H1 (cell line): ENCODE measurements around the gene CDYL. TPM values are rescaled to one million over a fixed set of nuclear protein-coding genes. Genes with fewer than 3 reads are reported as not detected.

Experiments used
- CTCF ChIA-PET: fragments of 300-600 bp; sonication (Branson Sonifier 250); formaldehyde crosslinking; loops from one replicate; lab custom pipeline; 2021; ENCODE audit not compliant: partially characterized antibody; lab: Charles Lee
- POLR2A ChIA-PET: fragments of 300-600 bp; sonication (Branson Sonifier 250); formaldehyde crosslinking; loops from one replicate; lab custom pipeline; 2021; ENCODE audit warnings: inconsistent platforms; ENCODE audit not compliant: partially characterized antibody; lab: Charles Lee
- DNase-seq, 2 experiments: peaks; one replicate each; pipeline versions ENCODE4 v3.0.0 to v3.0.0-alpha.2; 2010 to 2022; ENCODE audit warnings: low spot score in 2 of 2, low read depth in 1 of 2, mixed read lengths in 1 of 2
- FAIRE-seq: peaks from 2 replicates; lab custom pipeline; 2011; peaks lifted over from hg19 to GRCh38; lab: Jason Lieb, UNC
- H2AFZ ChIP-seq: 2 replicates; pipeline ENCODE4 v1.8.1; 2012; ENCODE audit warnings: low read length, inconsistent platforms
- H2AK5ac ChIP-seq: 2 replicates; pipeline ENCODE4 v1.6.1; 2013; ENCODE audit warnings: low read depth, low read length
- H2BK120ac ChIP-seq: replicated peaks from 2 replicates; pipeline ENCODE3; 2013; ENCODE audit warnings: low read depth, low read length, inconsistent platforms
- H2BK12ac ChIP-seq: 2 replicates; pipeline ENCODE4 v1.6.1; 2013; ENCODE audit warnings: low read depth, low read length
- H2BK15ac ChIP-seq: 2 replicates; pipeline ENCODE4 v1.6.1; 2013; ENCODE audit warnings: low read length
- H2BK20ac ChIP-seq: 2 replicates; pipeline ENCODE4 v1.6.1; 2013; ENCODE audit warnings: low read length
- H2BK5ac ChIP-seq: 2 replicates; pipeline ENCODE4 v1.6.1; 2013; ENCODE audit warnings: low read depth, low read length
- H3K14ac ChIP-seq: 2 replicates; pipeline ENCODE4 v1.6.1; 2013; ENCODE audit warnings: inconsistent platforms; ENCODE audit not compliant: insufficient read length
- H3K18ac ChIP-seq: 2 replicates; pipeline ENCODE4 v1.6.1; 2013; ENCODE audit warnings: low read length; ENCODE audit errors: extremely low read depth
- H3K23ac ChIP-seq: 2 replicates; pipeline ENCODE4 v1.6.1; 2013; ENCODE audit warnings: inconsistent platforms; ENCODE audit not compliant: insufficient read length
- H3K23me2 ChIP-seq: 2 replicates; pipeline ENCODE4 v1.6.1; 2013; ENCODE audit warnings: low read depth, low read length
- H3K27ac ChIP-seq: 2 replicates; pipeline ENCODE4 v1.6.1; 2011; ENCODE audit warnings: low read depth, low read length, inconsistent platforms
- H3K27me3 ChIP-seq, 4 experiments: replicated peaks in 1 of 4; 1 replicate in 1 of 4; 2 replicates in 3 of 4; pipeline versions ENCODE4 v1.6.1 to v1.8.1; 2011 to 2013; ENCODE audit warnings: low read length in 3 of 4, mild to moderate bottlenecking in 3 of 4, inconsistent platforms in 2 of 4, mixed read lengths in 2 of 4, moderate library complexity in 1 of 4; ENCODE audit not compliant: control insufficient read depth in 3 of 4, insufficient read depth in 3 of 4; ENCODE audit errors: extremely low read depth in 1 of 4
- H3K36me3 ChIP-seq, 4 experiments: 2 replicates each; pipeline versions ENCODE4 v1.6.1 to v1.8.1; 2011 to 2013; ENCODE audit warnings: mild to moderate bottlenecking in 4 of 4, low read length in 3 of 4, moderate library complexity in 2 of 4, control low read depth in 1 of 4, inconsistent platforms in 1 of 4; ENCODE audit not compliant: insufficient read depth in 4 of 4, control insufficient read depth in 2 of 4
- H3K4ac ChIP-seq: replicated peaks from 2 replicates; pipeline ENCODE3; 2013; ENCODE audit warnings: low read length, low read depth, mixed read lengths, inconsistent platforms; ENCODE audit not compliant: insufficient read length
- H3K4me1 ChIP-seq, 4 experiments: replicated peaks in 1 of 4; 1 replicate in 1 of 4; 2 replicates in 3 of 4; pipeline versions ENCODE4 v1.6.1 to v1.8.1; 2011 to 2013; ENCODE audit warnings: low read length in 3 of 4, inconsistent platforms in 2 of 4, mixed read lengths in 1 of 4; ENCODE audit not compliant: insufficient read depth in 4 of 4, control insufficient read depth in 3 of 4
- H3K4me2 ChIP-seq, 2 experiments: 2 replicates each; pipeline versions ENCODE4 v1.6.1 to v1.8.1; 2011 to 2013; ENCODE audit warnings: low read depth in 2 of 2, low read length in 2 of 2, control low read depth in 1 of 2, inconsistent platforms in 1 of 2, mild to moderate bottlenecking in 1 of 2; ENCODE audit not compliant: insufficient read depth in 1 of 2
- H3K4me3 ChIP-seq, 4 experiments: fragments of 200-600, 300-600 bp in 1 of 4; sonication (generic), shearing (Covaris generic), sonication (Bioruptor Twin) in 1 of 4; 2 replicates each; pipeline versions ENCODE4 v1.5.1 to v1.8.1; 2011 to 2016; ENCODE audit warnings: low read length in 4 of 4, low read depth in 3 of 4, control low read depth in 2 of 4, inconsistent platforms in 2 of 4, mild to moderate bottlenecking in 2 of 4, mixed read lengths in 1 of 4, moderate library complexity in 1 of 4; ENCODE audit not compliant: insufficient read depth in 2 of 4; ENCODE audit errors: extremely low read depth in 1 of 4
- H3K56ac ChIP-seq: replicated peaks from 2 replicates; pipeline ENCODE3; 2013; ENCODE audit warnings: low read depth, mild to moderate bottlenecking, mixed read lengths, low read length, inconsistent platforms; ENCODE audit not compliant: insufficient read length
- H3K79me1 ChIP-seq: 2 replicates; pipeline ENCODE4 v1.6.1; 2013; ENCODE audit warnings: low read depth, low read length, control low read depth
- H3K79me2 ChIP-seq, 2 experiments: 2 replicates each; pipeline versions ENCODE4 v1.6.1 to v1.8.1; 2012 to 2013; ENCODE audit warnings: low read length in 2 of 2, mild to moderate bottlenecking in 2 of 2, inconsistent platforms in 1 of 2; ENCODE audit not compliant: insufficient read depth in 2 of 2, control insufficient read depth in 1 of 2
- H3K9ac ChIP-seq, 4 experiments: replicated peaks in 1 of 4; 1 replicate in 1 of 4; 2 replicates in 3 of 4; pipeline versions ENCODE4 v1.6.1 to v1.8.1; 2011 to 2013; ENCODE audit warnings: low read depth in 3 of 4, low read length in 3 of 4, control low read depth in 2 of 4, mild to moderate bottlenecking in 2 of 4, moderate library complexity in 2 of 4, inconsistent platforms in 1 of 4; ENCODE audit errors: extremely low read depth in 1 of 4
- H3K9me3 ChIP-seq, 2 experiments: 2 replicates each; pipeline versions ENCODE4 v1.6.1 to v1.8.1; 2012 to 2013; ENCODE audit warnings: mild to moderate bottlenecking in 2 of 2, moderate library complexity in 2 of 2, control low read depth in 1 of 2, inconsistent platforms in 1 of 2, low read depth in 1 of 2, low read length in 1 of 2, mixed read lengths in 1 of 2; ENCODE audit not compliant: insufficient read depth in 2 of 2
- H4K20me1 ChIP-seq, 2 experiments: replicated peaks in 1 of 2; 2 replicates each; pipeline versions ENCODE3 to v1.8.1; 2011 to 2013; ENCODE audit warnings: inconsistent platforms in 2 of 2, low read length in 2 of 2, mild to moderate bottlenecking in 1 of 2; ENCODE audit not compliant: insufficient read depth in 2 of 2, control insufficient read depth in 1 of 2
- H4K5ac ChIP-seq: 2 replicates; pipeline ENCODE4 v1.6.1; 2013; ENCODE audit warnings: low read length, low read depth, mixed read lengths, inconsistent platforms; ENCODE audit not compliant: insufficient read length
- H4K8ac ChIP-seq: 2 replicates; pipeline ENCODE4 v1.8.0; 2013; ENCODE audit warnings: mild to moderate bottlenecking, moderate library complexity, low read length, inconsistent platforms; ENCODE audit not compliant: insufficient read depth; ENCODE audit errors: extremely low read depth
- H4K91ac ChIP-seq: replicated peaks from 2 replicates; pipeline ENCODE3; 2013; ENCODE audit warnings: low read length, mixed read lengths, inconsistent platforms; ENCODE audit not compliant: insufficient read length
- KDM1A ChIP-seq: fragments of 200-600, 300-600 bp; sonication (generic); IDR thresholded peaks from 2 replicates; pipeline ENCODE4 v1.7.1; 2016; ENCODE audit warnings: mild to moderate bottlenecking, low read length, borderline replicate concordance
- TAF1 ChIP-seq: IDR thresholded peaks from 2 replicates; pipeline ENCODE4 v1.6.1; 2011; ENCODE audit warnings: mild to moderate bottlenecking, low read depth, low read length
- WGBS, 2 experiments: shearing (Covaris generic) in 1 of 2; methylation state at CpG; one replicate each; pipeline versions ENCODE4 v1.1.6 to v1.1.7; 2013 to 2015; ENCODE audit warnings: low lambda C conversion rate in 2 of 2, mixed read lengths in 2 of 2, inconsistent platforms in 1 of 2, low coverage in 1 of 2, missing lambda C conversion rate in 1 of 2; ENCODE audit not compliant: insufficient replicate concordance in 2 of 2, insufficient coverage in 1 of 2, insufficient read length in 1 of 2; ENCODE audit errors: extremely low coverage in 1 of 2, missing lambda C conversion rate in 1 of 2; 5-methylcytosine and 5-hydroxymethylcytosine counted together
- polyA plus RNA-seq, 7 experiments: library from polyadenylated mRNA; depleted of rRNA in 3 of 7; stranded (reverse) in 5 of 7; unstranded in 2 of 7; fragments of >200 nt in 5 of 7; fragments of 200-250 nt in 2 of 7; gene quantifications; 1 replicate in 5 of 7; 2 replicates in 1 of 7; 4 replicates in 1 of 7; pipeline versions ENCODE4 v1.2.1 to v1.2.3, GENCODE V29; 2011 to 2013; ENCODE audit warnings: missing spikeins in 2 of 7, mixed read lengths in 2 of 7
- total RNA-seq: library from RNA; stranded (reverse); fragmentation: NEBNext Ultra II Directional; extraction: Animal tissue kit (Norgen Biotek cat#: 25700); gene quantifications from 2 replicates; pipeline ENCODE4 v1.2.1, GENCODE V29; 2021

CDYL gene
- total and polyA plus RNA-seq, 2 of the 8 experiments (the other 6 are each of a cell fraction or from before 2014, with no cell fraction given), result 56.4 to 119 TPM

DNA sequence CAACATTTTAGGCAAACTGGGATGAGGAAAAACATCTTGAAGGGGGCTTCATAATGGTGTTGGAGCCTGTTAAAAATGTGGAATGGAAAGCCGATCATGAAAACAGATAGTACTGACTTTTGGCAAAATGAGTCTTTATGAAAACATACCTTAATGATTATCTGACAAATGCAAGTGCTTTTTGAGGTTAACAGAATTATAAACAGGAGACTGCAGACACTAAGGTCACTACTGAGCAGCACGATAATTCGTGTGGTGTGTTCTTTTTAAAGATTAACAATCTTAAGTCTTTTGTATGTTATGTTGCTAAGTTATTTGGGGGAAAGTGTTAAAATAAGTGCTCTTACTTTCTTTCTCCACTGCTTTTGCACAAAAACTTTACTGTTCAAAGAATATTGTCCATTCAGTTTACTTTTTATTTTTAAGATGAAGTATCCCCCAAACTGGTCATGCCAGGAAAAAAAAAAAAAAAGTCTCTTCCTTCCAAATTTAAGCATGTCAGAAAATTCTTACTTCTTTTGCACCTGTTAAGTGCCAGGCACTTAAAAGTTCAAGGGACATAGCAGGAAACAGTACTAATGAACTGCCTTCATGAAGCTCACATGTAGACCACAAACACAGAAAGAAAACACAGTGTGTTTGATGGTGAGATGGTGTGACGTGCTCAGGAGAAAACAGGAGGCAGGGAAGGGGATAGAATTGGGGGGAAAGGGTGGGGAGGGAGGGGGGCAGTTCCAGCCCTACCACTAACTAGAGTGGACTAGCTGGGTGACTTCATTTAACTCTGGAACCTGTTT lies 73.2 kb downstream of the CDYL start:
- Histone ChIP-seq H3K4me2 (no peak overlapping the region), H3K9me3 (no peaks in the 10 kb centered on the region), H3K56ac (no peak overlapping the region), H3K4me1 (peaks cover 0 to 7% (median under 1%) of the 10 kb centered on the region in 4 experiments; a peak in 2 of 7 replicates), H2BK15ac (no peak overlapping the region), H2BK12ac (no peak overlapping the region), H4K20me1 (peaks cover 50 to 64% of the 10 kb centered on the region in 2 experiments), H3K27me3 (no peaks in the 10 kb centered on the region), H3K79me1 (peaks cover 22% of the 10 kb centered on the region), H2BK20ac (no peak overlapping the region), H4K5ac (no peak overlapping the region), H2BK5ac (no peak overlapping the region), H3K4ac (no peak overlapping the region), H3K27ac (no peak overlapping the region), H2AFZ (no peak overlapping the region), H4K91ac (no peak overlapping the region), H2BK120ac (no peak overlapping the region), H4K8ac (no peak overlapping the region), H2AK5ac (no peak overlapping the region), H3K23ac (no peak overlapping the region), H3K14ac (no peak overlapping the region), H3K4me3 (no peak overlapping the region), H3K36me3 (no peaks in the 10 kb centered on the region), H3K23me2 (peaks cover 4% of the 10 kb centered on the region; the same call in 1 of the 2 replicates), H3K9ac (no peak overlapping the region), H3K18ac (no peak overlapping the region), H3K79me2 (peaks cover 30 to 100% of the 10 kb centered on the region in 2 experiments)
- FAIRE-seq (no peak), DNase-seq (no peak)
- ChIA-PET POLR2A (interaction anchor here (0.7 kb wide), 1 partner anchor 540 kb away, joined by 3 read pairs; no protein-coding TSS in a partner anchor), CTCF (interaction anchor here (0.8 to 2.8 kb wide), 22 partner anchors 8 to 243 kb away, joined by 3 to 11 read pairs (median 4); no protein-coding TSS in a partner anchor)
- WGBS, 2 experiments, result 90% methylated on average over 4 of the region's 4 CpGs; no CpG with 5 or more reads in 1 of the 2 experiments
- no peak for TF ChIP-seq TAF1
- no peak for TF ChIP-seq KDM1A
